NCI-H2196 treated with DMSO at 0.1 percent for 48 hours (cell line): ENCODE data around the gene RARRES2.

ENCODE experiments used
- DNase-seq: peaks from one replicate; lab custom pipeline; 2025; ENCODE audit not compliant: unreplicated experiment; lab: John Stamatoyannopoulos, UW

The RARRES2 gene

DNA sequence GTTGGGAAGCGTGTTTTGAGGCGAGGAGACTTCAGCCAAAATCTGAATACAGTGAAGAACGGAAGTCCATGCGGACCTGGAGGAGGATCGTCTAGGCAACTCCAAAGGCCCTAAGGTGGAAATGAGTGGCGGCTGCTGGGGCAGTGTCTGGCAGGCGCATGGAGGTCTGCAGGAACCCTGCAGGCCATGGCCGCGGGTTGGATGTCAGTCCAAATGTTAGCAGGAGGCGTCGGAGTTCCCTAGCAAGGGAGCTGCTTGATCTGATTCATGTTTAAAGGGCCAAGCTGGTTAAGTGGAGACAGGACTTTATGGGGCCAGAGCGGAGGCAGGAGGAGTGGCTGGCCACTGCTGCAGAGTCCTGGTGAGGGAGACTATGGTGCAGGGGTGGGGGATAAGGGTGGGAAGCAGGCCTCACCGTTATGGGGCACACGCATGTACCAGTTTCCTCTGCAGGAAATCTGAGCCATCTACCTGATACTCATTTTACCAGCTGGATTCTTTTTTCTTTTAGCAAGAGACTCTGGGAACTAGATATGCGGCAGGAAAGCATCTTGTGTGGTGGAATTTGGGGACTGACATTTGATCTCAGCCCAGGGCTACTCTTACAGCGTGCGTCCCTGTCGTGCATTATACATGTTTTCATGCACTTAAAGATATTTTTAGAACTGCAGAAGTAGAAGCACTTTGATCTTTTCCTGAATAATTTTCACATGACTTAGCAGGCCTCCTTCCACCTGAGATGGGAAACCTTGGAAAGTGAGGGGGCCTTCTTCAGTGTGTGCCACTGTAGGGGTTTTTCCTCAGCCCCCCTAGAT is 20.6 kb upstream of the RARRES2 start:
- DNase-seq, result no peak

DNA sequence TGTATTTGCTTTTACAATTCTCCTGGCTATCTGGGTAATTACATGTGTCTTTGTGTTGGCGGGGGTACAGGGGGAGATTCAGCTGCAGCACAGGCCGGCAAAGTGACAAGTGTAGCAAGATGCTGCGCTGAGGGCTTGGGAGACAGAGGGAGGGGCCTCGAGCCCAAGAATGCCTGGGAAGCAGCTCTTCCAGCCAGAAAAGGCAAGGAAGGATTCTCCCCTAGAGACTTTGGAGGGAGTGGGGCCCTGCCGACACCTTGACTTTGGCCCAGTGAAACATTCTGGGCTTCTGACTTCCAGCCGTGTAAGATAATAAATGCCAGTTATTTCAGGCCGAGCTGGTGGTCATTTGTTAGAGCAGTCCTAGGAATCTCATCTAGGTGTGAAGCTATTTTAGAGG is 20.0 kb upstream of the RARRES2 start:
- DNase-seq, result no peak

DNA sequence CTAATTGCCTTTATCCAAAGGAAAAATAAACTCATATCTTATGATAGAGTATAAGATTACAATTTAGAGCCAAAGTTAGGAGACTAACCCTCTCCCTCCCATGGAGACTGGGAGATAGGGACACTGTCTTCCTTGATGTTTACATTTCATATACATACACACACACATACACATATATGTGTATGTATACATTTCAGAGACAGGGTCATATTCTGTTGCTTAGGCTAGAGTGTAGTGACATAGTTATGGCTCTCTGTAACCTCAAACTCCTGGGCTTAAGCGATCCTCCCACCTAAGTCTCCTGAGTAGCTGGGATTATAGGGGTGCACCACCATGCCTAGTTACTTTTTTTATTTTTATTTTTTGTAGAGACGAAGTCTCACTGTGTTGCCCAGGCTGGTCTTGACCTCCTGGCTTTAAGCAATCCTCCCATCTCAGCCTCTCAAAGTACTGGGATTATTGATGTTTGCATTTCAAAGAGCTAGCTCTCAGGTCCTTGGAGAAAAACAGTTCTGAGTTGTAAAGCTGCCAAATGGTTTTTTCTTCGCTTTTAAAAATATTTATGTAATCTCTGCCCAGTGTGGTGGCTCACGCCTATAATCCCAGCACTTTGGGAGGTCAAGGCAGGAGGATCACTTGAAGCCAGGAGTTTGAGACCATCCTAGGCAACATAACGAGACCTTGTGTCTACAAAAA is 19.1 kb upstream of the RARRES2 start:
- DNase-seq, result no peak

DNA sequence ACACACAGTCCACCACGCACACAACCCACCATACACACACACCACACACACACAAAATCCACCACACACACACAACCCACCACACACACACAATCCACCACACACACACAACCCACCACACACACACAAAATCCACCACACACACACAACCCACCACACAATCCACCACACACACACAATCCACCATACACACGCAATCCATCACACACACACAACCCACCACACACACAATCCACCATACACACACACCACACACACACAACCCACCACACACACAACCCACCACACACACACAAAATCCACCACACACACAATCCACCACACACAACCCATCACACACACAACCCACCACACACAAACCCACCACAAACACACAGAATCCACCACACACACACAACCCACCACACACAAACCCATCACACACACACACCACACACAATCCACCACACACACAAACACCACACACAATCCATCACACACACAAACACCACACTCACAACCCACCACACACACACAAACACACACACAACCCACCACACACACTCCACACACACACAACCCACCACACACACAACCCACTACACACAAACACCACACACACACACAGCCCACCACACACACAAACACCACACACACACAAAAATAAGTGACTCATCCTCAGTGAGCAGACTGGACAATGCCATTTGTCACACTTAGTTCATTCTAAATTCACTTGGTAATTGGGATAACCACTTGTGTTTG is 18.4 kb upstream of the RARRES2 start:
- DNase-seq, result no peak

DNA sequence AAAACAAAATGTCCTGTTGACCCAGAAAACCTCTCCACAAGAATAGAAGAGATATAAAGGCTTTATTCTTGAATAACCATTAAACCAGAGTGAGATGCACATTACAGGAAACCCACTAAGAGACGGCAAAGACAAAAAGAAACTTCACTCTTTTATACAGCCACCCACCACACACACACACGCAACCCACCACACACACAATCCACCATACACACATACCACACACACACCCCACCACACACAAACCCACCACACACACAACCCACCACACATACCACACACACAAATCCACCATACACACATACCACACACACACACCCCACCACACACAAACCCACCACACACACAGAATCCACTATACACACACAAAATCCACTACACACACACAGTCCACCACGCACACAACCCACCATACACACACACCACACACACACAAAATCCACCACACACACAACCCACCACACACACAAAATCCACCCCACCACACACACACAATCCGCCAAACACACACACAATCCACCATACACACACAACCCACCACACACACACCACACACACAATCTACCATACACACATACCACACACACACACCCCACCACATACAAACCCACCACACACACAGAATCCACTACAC is 17.7 kb upstream of the RARRES2 start:
- DNase-seq, result no peak

DNA sequence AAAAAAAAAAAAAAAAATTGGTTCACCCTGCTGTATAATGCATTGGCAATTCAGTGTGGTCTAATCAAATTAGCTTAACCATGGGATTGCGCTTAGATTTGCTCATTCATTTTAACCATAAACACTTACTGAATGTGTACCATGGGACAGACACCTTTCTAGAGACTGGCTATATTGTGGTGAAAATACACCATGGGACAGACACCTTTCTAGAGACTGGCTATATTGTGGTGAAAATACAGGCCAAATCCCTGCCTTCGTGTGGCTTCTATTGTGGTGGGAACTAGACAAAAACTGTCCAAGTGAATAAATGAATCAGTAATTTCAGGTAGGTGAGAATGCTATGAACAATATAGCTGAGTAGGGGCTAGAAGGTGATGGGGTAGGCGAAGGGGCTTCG is 17.0 kb upstream of the RARRES2 start:
- DNase-seq, result no peak

DNA sequence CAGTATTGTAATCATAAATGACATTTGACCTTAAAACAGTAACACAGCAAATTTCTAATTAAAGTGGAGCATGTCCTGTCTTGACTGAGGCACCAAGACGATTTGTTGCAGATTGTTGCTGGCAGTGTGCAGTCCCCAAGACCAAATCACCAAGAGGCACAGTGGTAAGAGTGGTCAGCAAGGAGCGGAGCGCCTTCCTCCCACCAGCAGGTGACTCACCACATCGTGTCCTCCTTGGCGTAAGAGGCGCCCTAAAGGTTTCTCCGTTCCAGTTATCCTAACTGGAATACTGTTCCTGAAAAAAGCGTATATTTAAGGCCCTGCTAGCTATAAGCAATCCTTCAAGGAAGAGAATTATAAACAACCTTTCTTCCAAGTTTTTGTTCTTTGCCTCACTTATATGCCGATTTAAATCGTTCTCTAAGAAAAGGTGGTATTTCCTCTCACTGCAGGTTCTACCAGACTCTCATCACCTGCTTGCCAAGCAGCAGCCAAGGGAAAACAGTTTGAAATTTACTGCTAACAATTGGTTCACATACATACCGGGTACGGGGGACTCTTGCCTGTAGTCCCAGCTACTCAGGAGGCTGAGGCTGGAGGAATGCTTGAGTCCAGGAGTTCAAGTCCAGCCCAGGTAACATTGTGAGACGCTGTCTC is 16.5 kb upstream of the RARRES2 start:
- DNase-seq, result no peak

DNA sequence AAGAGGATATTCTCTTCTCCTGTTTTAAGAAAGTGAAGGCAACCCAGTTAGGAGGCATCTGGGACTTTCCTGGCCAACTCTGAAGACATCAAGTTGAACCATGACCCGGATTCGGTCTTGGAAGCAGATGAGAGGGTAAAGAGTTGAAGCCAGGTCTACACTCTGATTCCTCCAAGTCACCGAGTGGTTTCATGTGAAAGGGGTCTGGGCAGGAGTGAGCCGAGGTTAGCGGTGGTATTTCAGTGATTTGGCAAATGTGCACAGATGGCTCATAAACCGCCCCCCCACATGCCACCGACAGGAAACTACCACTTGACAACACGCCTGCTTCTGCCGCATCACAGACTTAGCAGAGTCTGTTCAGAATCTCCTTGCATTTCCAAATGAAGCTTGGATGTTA is 15.8 kb upstream of the RARRES2 start:
- DNase-seq, result peak; percentile 51

DNA sequence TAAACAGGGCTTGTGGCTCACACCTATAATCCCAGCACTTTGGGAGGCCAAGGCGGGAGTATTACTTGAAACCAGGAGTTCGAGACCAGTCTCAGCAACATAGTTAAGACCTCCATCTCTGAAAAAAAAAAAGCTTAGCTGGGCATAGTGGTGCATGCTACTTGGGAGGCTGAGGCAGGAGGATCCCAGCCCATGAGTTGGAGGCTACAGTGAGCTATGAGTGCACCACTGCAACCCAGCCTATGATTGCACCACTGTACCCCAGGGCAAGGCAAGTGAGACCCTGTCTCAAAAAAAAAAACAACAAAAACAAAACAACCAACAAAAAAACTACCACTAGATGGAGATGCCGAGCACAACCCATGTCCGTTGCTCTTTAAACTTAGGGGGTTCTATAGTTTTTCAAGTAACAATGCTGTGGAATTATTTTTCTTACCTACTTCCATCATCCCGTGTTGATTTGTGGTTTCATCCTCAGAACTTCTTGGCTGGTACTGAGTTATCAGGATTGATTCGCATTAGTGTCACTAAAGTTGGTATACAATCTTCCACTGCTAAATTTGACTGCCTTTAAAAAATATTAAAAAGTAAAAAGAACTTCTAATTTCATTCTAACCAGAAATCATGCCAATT is 15.0 kb upstream of the RARRES2 start:
- no peak for DNase-seq

DNA sequence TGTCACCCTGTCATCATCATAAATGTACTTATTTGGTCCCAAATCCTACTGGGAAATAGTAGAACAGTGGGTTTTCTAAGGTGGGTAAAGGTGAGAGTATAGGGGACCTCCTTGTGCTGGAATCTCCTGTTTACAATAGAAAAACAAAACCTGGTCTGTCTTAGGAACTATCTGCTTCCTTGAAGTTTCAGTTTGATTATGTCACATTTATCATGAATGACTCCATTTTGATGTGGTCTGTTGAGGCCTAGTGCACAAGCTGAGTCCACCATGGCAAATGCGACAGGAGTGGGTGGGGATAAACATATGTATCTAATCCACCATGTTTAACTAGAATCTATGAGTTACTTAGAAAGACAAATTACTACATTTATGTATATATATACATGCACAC is 14.2 kb upstream of the RARRES2 start:
- no peak for DNase-seq

DNA sequence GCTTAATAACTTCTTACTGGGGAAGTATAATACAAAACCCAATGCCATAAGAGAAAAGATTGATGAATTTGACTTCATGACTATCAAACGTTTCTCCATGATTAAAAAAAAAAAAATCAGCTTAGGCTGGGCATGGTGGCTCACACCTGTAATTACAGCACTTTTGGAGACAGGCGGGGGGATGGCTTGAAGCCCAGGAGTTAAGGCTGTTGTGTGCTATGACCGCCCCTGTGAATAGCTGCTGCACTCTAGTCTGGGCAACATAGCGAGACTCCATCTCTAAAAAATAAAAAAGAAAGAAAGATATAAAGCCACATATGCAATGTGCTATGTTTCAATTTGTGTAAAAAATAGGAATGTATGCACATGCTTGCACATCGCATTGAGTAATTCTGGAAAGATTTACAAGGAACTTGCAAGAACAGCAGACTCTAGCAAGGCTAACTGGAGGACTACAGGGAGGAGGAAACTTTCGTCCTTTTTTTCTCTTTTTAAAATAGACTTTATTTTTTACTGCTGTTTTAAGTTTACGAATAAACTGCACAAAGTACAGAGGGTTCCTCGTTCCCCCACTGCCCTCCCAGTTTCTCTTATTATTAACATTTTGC is 10.3 kb upstream of the RARRES2 start:
- DNase-seq, result no peak

DNA sequence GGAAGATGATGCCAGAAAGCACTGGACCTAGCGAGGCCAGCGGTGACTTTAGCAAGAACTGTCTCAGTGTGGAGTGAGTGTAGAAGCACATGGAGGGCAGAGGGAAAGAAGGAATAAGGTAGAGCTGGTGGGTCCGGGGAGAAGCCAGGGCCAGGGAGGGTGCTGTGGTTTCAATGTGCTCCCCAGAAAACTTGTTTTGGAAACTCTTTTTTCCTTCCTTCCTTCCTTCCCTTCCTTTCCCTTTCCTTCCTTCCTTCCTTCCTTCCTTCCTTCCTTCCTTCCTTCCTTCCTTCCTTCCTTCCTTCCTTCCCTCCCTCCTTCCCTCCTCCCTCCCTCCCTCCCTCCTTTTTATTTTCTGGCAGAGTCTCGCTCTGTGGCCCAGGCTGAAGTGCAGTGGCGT is 5.5 kb upstream of the RARRES2 start:
- DNase-seq, result no peak

DNA sequence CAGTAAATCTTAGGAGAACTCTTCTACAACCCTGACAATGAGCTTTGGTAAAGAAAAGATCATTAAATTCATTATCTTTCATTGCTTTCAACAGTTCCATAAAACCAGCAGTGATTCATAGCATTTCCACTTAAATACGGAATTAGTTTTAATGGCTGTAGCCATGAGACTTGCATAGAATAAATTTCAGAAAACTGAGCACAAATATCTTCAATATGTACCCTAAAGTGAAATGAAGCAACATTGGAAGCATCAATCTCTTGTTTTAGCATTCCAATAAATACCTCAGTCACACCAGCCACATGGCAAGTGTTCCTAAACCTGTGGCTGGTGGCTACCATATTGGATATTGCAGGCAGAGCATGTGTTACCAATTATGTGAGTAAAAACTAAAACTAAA is 3.6 kb upstream of the RARRES2 start:
- DNase-seq, result no peak

DNA sequence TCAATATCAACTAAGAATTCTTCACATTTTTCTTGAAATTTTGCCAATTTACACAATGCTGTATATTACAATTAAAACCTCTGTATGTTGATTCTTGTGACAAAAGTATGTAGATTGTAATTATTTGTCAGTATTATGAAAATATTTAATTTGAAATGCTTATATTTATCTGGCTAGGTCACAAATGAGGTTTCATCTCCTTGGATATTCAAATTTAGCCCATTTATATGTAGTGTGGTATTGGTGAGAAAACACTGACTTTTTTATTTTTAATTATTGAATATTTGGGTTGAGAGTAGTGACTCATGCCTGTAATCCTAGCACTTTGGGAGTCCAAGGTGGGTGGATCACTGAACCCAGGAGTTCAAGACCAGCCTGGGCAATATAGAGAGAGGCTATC is 2.9 kb upstream of the RARRES2 start:
- no peak for DNase-seq

DNA sequence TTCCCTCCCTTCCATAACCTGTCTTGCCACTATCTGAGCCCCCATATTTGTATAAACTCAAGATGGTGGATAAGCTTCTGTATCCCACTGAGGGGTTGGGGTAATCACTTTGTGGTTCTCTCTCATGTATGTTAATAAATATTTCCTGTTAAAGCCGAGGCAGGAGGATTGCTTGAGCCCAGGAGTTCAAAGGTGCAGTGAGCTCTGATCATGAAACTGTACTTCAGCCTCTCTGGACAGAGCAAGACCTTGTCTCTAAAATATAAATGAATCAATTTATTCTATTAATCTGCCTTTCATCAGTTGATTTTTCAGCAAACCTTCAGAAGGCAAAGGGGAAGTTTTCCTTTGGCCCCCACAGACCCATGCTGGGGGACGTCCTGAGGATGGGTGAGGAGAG is 1.8 kb upstream of the RARRES2 start:
- no peak for DNase-seq

DNA sequence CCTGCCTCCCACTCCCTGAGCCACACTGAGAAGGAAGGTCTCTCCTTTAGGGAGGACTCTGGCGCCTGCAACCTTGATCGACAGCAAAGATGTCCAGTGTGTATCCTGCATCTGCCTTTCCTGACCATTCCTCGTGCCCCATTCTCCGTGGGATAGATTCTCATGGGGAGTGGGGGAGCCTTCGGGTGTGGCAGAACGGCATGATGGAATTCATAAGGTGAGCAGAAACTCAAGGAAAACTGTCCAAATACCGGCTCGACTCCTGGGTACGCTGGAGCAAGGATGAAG is 636 bp upstream of the RARRES2 start:
- no peak for DNase-seq

DNA sequence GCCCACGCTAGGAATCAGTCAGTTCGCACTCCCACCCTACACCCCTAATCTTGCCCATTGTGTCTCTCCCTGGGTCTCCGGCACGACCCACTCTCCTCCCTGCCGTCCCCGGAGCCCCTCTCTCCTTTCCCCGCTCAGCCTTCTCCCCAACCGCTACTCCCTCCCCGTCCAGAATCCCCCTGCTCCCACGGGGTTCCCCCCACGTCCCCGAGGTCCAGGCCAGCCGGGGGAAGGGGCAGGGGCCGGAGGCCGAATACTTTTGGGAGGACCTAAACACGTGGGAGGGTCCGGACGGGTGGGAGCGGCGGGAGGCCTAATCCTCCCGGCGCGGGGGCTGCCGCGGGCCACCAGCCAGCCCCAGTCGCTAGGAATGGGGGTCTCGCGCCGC is 560 bp downstream of the RARRES2 start:
- DNase-seq, result no peak

DNA sequence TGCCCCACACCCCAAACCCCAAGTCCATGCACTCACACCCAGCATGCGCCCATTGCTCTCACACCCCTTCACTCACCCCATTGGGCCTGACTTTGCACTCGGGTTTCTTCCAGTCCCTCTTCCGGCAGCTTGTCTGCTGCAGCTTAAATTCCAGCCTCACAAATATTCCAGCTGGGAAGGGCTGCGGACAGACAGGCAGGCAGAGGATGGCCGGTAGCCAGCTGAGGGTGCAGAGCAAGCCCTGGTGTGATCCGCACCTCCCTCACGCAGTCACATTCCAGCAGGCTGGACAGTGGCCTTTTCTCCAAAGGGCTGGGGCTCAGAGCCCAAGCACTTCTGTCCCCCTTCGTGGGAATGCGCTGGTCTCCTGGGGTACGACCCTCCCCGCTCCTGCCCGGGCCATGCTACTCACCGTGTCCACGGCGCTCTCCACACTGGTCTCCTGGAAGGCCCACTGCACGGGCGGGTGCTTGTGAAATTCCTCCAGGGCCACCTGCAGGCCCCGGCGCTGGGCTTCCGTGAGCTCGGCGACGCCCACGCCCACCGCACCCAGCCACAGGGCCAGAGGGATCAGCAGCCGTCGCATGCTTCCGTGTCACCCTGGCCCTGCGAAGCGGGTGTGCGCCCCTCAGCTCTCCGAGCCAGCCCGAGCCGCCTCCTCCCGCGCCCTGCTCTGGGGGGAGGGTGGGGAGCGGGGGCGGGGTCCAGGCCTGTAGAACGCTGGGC is 1.2 kb downstream of the RARRES2 start:
- DNase-seq, result no peak

DNA sequence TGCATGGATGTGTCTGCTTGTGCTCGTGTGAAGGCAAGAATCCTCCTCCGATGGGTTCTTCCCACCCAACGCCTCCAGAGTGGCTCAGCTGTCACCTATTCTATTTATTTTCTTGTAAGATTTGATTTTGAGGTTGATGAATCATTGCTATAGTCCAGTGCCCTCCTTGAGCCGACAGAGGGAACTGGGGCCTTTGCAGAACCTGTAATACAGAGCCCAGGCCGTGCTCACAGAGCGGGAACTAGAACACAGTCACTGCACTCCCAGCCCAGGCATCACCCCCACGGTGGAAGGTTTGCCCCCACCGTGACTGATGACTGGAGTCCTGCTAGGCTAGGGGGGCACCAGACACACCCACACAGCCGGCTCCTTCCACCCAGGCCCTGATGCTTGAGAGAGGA is 2.0 kb downstream of the RARRES2 start:
- DNase-seq, result no peak
